Neural progenitor cell (in vitro differentiated cells): ENCODE results near the gene NIN.

Experiments
- EZH2phosphoT487 ChIP-seq: fragments of 200-600 bp; sonication (generic); IDR thresholded peaks from 2 replicates; pipeline ENCODE4 v1.6.1; 2017; ENCODE audit warnings: antibody characterized with exemption
- TF ChIP-seq, protein P1 (sequence below): fragments of 200-600 bp; sonication (generic); IDR thresholded peaks from 2 replicates; pipeline ENCODE4 v1.5.1; 2017; ENCODE audit warnings: antibody characterized with exemption, mild to moderate bottlenecking

DNA sequence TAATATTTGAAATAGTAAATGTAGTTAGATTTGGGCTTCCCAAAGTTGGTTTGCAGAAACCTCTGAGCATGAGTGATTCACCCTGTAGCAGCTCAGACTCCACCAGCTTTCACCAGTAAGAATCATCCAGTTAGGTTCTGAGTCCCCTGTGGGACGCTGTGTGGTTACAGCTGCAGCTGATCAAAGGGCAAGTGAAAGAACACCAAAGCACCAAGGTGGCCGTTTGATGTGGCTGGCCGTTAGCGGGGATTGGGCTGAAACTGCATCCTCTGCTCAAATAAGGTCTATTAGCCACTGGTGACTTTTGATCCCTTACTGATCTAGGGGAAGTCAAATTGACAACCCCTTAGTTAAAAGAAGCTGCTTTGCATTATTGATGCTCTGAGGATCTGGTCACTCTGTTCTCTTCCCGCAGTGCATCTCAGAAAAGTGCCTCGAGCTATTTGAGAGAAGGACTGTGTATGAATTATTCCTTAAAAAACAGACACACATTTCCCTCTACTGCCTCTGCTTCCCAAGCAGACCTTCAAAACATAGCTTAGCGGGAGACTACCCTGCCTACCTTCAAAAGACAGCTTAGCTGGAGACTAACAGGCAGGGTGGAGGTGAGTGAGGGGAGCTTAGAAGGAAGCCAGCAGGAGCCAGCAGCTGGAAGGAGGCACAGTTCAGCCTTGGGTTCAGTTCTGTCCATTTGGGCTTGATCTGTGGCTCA, 44.6 kb upstream of the NIN start:
- TF ChIP-seq, protein P1, sequence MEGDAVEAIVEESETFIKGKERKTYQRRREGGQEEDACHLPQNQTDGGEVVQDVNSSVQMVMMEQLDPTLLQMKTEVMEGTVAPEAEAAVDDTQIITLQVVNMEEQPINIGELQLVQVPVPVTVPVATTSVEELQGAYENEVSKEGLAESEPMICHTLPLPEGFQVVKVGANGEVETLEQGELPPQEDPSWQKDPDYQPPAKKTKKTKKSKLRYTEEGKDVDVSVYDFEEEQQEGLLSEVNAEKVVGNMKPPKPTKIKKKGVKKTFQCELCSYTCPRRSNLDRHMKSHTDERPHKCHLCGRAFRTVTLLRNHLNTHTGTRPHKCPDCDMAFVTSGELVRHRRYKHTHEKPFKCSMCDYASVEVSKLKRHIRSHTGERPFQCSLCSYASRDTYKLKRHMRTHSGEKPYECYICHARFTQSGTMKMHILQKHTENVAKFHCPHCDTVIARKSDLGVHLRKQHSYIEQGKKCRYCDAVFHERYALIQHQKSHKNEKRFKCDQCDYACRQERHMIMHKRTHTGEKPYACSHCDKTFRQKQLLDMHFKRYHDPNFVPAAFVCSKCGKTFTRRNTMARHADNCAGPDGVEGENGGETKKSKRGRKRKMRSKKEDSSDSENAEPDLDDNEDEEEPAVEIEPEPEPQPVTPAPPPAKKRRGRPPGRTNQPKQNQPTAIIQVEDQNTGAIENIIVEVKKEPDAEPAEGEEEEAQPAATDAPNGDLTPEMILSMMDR = no peak
- no peak for TF ChIP-seq EZH2phosphoT487
